Esophagus mucosa (tissue), 1 donor: ENCODE results near the gene L3MBTL4. TPM values are rescaled to one million over a fixed set of nuclear protein-coding genes. Genes with fewer than 3 reads are reported as not detected.
"Not testable (repeated sequence)": the region's sequence is repeated elsewhere in the genome, so short reads cannot be mapped to it uniquely, and the experiment has no call there.

ENCODE experiments used
- ATAC-seq: fragments of 200-7000 bp; cut with Tn5 transposase; one replicate; pipeline ENCODE4 v1.9.1; 2020
- total RNA-seq: library from RNA; stranded (reverse); gene quantifications from one replicate; pipeline ENCODE4 v1.2.4, GENCODE V29; 2023
- donor health status: DM: yes; HTN: yes; CAD: no.

The L3MBTL4 gene
- total RNA-seq, 1 donor from 2014 or later: 4.8 TPM

DNA sequence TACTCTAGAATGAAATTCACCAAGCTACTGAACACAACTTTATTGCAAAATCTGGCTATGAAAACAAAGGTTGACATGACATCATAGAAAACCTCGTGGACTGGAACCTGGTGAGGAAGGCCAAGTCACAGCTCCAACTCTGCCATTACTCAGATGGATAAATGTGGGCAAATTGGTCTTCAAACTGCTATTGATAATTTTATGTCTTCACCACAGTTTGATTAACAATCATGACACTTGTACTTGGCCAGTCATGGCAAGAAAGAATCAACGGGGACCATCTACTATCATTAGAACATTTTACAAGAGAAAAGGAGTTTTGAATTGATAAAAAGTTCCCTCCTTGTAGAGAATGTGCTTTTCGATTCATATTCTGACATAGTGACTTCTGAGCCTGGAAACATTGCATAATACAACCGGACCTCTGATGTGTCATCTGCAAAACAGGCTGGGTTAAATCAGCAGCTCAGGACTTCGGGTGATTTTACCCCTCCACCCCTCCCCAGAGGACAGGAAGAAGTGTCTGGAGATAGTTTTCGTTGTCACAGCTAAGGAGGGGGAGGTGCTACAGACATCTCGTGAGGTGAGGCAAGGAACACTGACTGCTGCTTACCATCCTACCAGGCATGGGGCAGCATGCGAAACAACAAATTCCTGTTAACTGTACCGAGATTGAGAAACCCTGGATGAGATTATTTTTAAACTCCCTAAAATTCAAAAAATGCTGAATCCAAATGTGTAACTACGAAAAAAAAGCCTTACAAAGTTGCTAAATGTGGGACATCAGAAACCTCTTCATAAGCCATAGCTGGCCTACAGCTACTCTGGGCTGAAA, 8.4 kb downstream of the L3MBTL4 start:
- ATAC-seq: peak; percentile 58

- peak; percentile 42 for ATAC-seq
Observed at GRCh38 chr18:6405237-6406074, 9.3 kb downstream of the L3MBTL4 start.

GRCh38 chr18:6404834-6405233, 9.9 kb downstream of the L3MBTL4 start:
- ATAC-seq: no peak

GRCh38 chr18:6401687-6402086, 13.0 kb downstream of the L3MBTL4 start:
- no peak for ATAC-seq

DNA sequence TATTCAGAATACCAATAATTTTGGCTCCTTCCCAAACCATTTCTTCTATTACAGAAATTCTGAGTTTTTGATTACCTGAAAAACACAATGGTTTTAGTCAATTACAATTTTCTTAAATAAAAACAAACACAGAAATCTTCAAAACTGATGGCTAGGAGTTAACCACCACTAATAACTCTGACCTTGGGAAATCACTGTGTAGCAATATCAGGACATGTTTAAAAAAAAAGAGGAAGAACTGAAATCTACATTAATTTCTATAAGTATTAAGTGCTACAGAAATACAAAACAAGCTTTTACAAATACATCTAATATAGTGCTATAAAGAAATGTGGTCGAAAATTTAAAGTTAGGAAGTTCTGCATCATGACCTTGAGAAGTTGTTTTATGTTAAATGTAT, 14.9 kb downstream of the L3MBTL4 start:
- ATAC-seq: no peak

- no peak for ATAC-seq
Observed at GRCh38 chr18:6397931-6398566, 16.7 kb downstream of the L3MBTL4 start.

DNA sequence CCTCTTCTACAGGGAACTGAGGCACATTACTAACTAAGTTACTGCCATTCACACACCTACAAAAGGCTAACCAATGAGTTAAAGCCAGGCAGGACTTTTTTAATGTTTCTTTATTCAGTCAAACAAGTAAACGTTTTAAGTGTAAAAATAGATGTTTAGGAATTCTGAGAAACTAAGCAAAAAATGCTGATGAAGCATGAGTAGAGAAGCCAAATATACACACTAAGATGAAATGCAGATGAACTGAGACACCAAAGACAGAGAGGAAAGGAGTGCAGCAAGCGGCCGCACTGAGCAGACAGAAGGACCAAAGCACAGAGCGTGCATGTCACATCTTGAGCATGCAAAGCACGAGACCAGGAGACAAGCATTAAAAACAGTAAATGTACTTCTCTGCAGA, 17.9 kb downstream of the L3MBTL4 start:
- ATAC-seq: no peak

- ATAC-seq: no peak
Observed at GRCh38 chr18:6396276-6396675, 18.4 kb downstream of the L3MBTL4 start.

DNA sequence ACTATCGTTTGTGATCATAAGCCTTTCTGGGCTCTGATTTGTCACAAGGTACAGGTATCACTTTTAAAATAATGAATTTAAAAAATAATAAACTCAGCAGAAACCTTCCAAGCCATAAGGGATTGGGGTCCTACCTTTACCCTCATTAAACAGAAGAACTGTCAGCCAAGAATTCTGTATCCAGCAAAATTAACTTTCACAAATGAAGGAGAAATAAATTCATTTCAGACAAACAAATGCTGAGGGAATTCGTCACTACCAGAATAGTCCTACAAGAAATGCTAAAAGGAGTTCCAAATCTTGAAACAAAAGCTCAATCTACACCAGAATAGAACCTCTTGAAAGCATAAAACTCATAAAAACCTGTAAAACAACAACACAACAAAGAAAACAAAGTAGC, 25.7 kb downstream of the L3MBTL4 start:
- no peak for ATAC-seq

- no peak for ATAC-seq
Observed at GRCh38 chr18:6382963-6383362, 31.7 kb downstream of the L3MBTL4 start.

DNA sequence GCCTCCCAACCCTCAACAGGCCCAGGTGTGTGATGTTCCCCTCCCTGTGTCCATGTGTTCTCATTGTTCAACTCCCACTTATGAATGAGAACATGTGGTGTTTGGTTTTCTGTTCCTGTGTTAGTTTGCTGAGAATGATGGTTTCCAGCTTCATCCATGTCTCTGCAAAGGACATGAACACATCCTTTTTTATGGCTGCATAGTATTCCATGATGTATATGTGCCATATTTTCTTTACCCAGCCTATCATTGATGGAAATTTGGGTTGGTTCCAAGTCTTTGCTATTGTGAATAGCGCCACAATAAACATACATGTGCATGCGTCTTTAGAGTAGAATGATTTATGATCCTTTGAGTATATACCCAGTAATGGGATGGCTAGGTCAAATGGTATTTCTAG, 37.2 kb downstream of the L3MBTL4 start:
- not testable (repeated sequence) for ATAC-seq

DNA sequence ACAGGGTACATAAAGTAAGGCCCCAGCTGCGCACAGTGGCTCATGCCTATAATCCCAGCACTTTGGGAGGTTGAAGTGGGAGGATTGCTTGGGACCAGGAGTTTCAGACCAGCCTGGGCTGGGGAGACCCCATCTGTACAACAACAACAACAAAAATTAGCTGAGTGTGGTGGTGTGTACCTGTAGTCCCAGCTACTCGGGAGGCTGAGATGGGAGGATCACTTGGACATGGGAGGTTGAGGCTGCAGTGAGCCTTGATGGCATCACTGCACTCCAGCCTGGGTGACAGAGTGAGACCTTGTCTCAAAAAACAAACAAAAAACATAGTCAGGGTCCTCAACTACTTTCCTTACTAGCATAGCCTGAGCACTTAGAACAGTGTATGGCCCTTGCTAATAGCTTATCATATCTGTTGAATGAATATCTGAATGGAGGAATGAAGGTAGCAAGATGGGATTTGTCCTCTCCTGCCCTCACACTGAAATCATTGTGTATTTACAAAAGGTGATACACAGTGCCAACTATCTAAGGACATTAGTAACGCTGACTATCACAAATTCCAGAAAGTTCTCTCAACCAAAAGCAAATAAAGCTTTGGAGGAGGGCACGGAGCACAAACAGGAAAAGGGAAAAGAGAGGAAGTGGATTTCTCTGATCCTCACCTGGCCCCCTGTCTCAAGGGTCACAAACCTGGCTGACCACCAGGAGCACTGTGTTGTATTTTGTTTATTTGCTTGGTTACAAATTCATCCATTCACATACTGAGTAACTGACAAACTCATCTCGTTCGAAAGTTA, 38.1 kb downstream of the L3MBTL4 start:
- no peak for ATAC-seq

DNA sequence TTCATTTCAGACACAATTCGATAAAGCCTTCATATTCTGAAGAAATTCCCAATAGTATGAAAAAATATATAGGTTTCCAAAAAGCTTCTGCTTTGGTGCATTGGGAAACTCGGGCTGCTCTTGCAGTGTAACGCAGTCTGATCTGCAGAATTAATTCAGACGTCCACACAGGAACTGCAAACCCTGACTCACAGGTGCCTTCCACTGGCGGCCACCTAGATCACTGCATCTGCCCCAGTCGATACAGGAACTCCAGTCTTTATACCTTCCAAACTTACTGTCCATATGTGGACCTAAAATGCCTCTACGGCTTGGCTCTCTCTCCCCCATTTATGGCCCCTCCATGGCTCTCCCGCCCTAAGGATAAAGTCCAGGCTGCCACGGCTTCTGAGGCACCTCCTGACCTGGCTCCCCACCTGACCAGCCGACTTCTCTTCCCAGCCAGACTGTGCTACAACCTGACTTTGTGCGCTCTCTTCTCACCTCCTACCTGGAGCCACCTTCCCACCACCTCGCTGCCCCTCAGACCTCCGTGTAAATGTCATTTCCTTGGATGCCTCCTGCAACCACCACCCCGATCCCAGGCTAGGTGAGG, 39.7 kb downstream of the L3MBTL4 start:
- no peak for ATAC-seq

GRCh38 chr18:6374340-6374739, 40.4 kb downstream of the L3MBTL4 start:
- ATAC-seq: no peak

- no peak for ATAC-seq
Observed at GRCh38 chr18:6373187-6373586, 41.5 kb downstream of the L3MBTL4 start.

GRCh38 chr18:6370886-6371635, 43.6 kb downstream of the L3MBTL4 start:
- ATAC-seq: no peak

DNA sequence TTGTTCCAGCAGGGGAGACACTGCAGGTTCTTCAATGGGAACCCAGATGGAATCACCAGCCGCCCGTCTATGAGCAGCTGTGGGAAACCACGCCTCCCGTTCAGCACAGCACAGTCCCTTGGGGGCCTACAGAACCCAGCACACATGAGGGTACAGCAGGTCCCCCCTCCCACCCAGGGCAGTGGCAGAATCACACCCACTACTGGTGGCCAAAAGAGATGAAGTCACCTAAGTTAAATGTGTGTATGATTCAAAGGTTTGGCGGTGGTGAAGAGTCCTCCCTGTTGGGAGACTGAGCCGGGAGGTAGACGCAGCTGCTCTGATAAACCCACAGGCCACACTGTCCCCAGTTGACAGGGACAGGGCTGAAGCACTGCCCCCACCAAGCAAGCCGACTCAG, 44.3 kb downstream of the L3MBTL4 start:
- ATAC-seq: no peak

- ATAC-seq: no peak
Observed at GRCh38 chr18:6368017-6368416, 46.7 kb downstream of the L3MBTL4 start.

GRCh38 chr18:6367208-6367607, 47.5 kb downstream of the L3MBTL4 start:
- no peak for ATAC-seq

DNA sequence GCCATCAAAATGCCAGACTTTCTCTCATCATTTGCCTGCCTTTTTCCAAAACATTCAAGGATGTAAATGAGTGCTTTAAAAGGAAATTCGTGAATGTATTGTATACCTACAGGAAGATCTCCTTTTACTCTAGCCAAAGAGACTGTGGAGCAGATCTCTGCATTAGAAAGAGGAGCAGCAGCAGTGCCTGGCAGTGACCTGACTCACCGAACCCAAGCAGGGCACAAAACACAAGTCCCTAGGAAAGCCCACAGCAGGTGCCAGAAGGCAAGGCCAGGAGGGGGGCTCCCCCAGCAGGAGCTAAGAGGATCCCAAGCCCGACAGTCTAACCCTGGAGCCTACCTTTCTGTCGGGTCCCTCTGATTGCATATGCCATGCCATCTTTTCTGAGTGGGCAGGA, 47.9 kb downstream of the L3MBTL4 start:
- no peak for ATAC-seq

DNA sequence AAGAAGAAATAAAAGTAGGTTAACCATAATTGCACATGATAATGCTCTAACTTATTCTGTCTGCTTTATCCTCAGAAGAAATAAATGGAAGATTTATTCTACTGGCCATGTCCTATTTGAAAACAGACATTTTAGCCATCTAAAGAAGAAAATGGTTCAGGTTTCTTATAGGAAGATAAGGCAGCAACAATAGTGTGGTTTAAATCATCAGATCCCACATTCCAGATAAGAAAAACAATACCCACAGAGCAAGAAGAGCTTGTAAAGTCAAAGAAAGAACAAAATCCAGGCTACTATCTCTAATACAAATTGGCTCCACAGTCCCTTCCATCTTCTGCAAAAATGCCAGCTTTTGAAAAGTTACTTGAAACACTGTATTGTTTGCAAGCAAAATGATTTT, 49.3 kb downstream of the L3MBTL4 start:
- no peak for ATAC-seq
